Measurements from ENCODE around the gene TMEM238. TPM values are rescaled to one million over a fixed set of nuclear protein-coding genes. Genes with fewer than 3 reads are reported as not detected.

Gene TMEM238, protein sequence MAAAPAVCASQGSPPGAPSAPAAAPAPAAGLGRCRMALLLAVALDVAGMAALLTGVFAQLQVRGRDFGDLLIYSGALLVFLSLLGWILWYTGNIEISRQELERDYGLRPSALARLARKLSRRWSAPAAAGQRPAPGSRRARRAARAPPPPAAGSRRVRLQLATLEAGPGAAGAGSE
- total RNA-seq (2014; rRNA removed; shearing (Covaris generic)) (0.97 and 1.8 TPM in 2 replicates), polyA plus RNA-seq (2016; fragmentation: Nextera tagmentation; extraction: Ambion mirVana) (not detected in 2 replicates)

- Histone ChIP-seq H3K36me3 (ENCODE audit: low read depth) (peaks cover 22% of the 10 kb centered on the region; the same call in 1 of the 2 replicates), H3K27ac (peak within 1 kb of the TSS; percentile 71), H3K9me2 (ENCODE audit: insufficient read depth) (no peaks in the 10 kb centered on the region), H4K20me1 (ENCODE audit: insufficient read depth) (peaks cover 16% of the 10 kb centered on the region; the same call in 1 of the 2 replicates), H3F3A (ENCODE audit: insufficient read depth) (peaks cover 7% of the 10 kb centered on the region; the same call in 1 of the 2 replicates), H3K27me3 (replicated peaks; ENCODE audit: insufficient read depth) (no peaks in the 10 kb centered on the region), H3K9ac (peak within 1 kb of the TSS; percentile 92), H3K4me2 (ENCODE audit: unreplicated experiment) (peak within 1 kb of the TSS; percentile 88), H3K4me3 (peak within 1 kb of the TSS; percentile 94), H2AFZ (peak within 1 kb of the TSS; percentile 91), H3K4me1 (ENCODE audit: insufficient read depth) (peaks cover 33% of the 10 kb centered on the region), H3K79me2 (ENCODE audit: insufficient read depth) (peaks cover 35% of the 10 kb centered on the region), H3K9me3 (ENCODE audit: low read depth) (no peaks in the 10 kb centered on the region)
- in situ Hi-C loops (cut with MboI): no loop called here
- no peak for DNase-seq
- TF ChIP-seq EZH2 (IDR thresholded peaks at IDR 0.05; ENCODE audit: insufficient read depth, poor library complexity, severe bottlenecking): no peak
- no peak for TF ChIP-seq EZH2phosphoT487 (IDR thresholded peaks at IDR 0.05; ENCODE audit: insufficient read depth, low read depth)
- 36 to 62% methylated on average over 39 to 68 of the region's 72 CpGs for WGBS, 2 experiments (ENCODE audit: low coverage in 1 of 2, low lambda C conversion rate in 2 of 2, missing lambda C conversion rate in 2 of 2)
Measured at GRCh38 chr19:55384131-55384919, at the start of gene TMEM238. TMEM238 (minus strand) TSS chr19:55384292; CDS start chr19:55384259, 33 bp downstream.

DNA sequence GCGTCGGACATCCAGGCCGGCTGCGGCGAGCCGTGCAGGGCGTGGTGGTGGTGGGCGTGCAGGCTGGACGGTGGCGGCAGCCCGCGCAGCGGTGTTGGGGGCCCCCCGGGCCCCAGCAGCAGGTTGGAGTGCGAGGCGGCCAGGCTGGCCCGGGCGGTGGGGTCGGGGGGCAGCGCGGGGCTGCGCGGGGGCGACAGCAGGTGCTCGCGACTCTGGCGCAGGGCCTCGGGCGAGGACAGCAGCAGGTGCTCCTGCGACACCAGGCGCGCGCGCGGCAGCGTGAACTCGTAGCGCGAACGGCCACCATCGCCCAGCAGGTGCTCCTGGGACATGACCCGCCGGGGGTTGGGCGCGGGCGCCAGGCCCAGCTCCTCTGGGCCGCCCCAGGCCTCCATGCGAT is 49.2 kb upstream of the TMEM238 start:
- H3K9me2 ChIP-seq (ENCODE audit: insufficient read depth): no peaks in the 10 kb centered on the region
- no peaks in the 10 kb centered on the region for H3K36me3 ChIP-seq (ENCODE audit: low read depth)
- no peak overlapping the region for H3K27ac ChIP-seq
- no peaks in the 10 kb centered on the region for H3K27me3 ChIP-seq (replicated peaks; ENCODE audit: insufficient read depth)
- WGBS, 2 experiments (ENCODE audit: low coverage in 1 of 2, low lambda C conversion rate in 2 of 2, missing lambda C conversion rate in 2 of 2): 33 to 37% methylated on average over 3 to 33 of the region's 48 CpGs
- DNase-seq: no peak
- in situ Hi-C loops (cut with MboI): no loop called here
- no peaks in the 10 kb centered on the region for H4K20me1 ChIP-seq (ENCODE audit: insufficient read depth)
- no peak overlapping the region for H3K4me2 ChIP-seq (ENCODE audit: unreplicated experiment)
- no peaks in the 10 kb centered on the region for H3F3A ChIP-seq (ENCODE audit: insufficient read depth)
- no peak overlapping the region for H3K9ac ChIP-seq
- TF ChIP-seq EZH2 (IDR thresholded peaks at IDR 0.05; ENCODE audit: insufficient read depth, poor library complexity, severe bottlenecking) (no peak), EZH2phosphoT487 (IDR thresholded peaks at IDR 0.05; ENCODE audit: insufficient read depth, low read depth) (no peak)
- H3K4me1 ChIP-seq (ENCODE audit: insufficient read depth): no peaks in the 10 kb centered on the region
- no peaks in the 10 kb centered on the region for H3K79me2 ChIP-seq (ENCODE audit: insufficient read depth)
- H3K9me3 ChIP-seq (ENCODE audit: low read depth): no peaks in the 10 kb centered on the region
- no peak overlapping the region for H3K4me3 ChIP-seq
- no peak overlapping the region for H2AFZ ChIP-seq

DNA sequence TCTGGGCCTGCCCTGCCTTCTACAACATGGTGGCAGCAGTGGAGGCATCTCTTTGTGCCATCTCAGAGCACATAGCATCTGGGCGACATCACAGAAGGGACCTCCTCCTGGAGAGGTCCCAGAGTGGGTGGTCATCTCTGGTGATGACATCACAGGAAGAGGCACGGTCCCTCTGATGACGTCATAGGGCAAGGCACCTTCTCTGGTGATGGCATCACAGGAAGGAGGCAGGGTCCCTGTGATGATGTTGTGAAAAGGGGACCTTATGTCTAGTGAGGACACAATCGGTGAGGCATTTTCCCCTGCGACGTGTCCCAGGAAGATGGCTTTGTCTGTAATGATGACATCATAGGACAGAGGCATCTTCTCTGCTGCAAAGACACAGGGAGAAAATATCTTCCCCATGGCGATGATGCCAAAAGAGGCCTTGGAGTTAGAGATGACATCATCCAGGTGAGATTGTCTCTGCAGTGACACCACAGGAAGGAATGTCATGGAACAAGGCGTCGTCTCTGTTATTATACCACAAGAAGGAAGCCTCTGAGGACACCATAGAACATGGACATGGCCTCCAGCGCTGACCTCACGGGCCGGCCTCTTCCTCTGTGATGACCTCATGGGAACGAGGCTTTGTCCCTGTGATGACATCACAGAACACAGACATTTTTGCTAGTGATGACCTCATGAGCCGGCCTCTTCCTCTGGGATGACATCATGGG is 48.3 kb upstream of the TMEM238 start:
- no peak overlapping the region for H3K4me2 ChIP-seq (ENCODE audit: unreplicated experiment)
- H4K20me1 ChIP-seq (ENCODE audit: insufficient read depth): no peaks in the 10 kb centered on the region
- no peaks in the 10 kb centered on the region for H3K27me3 ChIP-seq (replicated peaks; ENCODE audit: insufficient read depth)
- no peaks in the 10 kb centered on the region for H3K9me3 ChIP-seq (ENCODE audit: low read depth)
- H3K36me3 ChIP-seq (ENCODE audit: low read depth): no peaks in the 10 kb centered on the region
- TF ChIP-seq EZH2phosphoT487 (IDR thresholded peaks at IDR 0.05; ENCODE audit: insufficient read depth, low read depth) (no peak), EZH2 (IDR thresholded peaks at IDR 0.05; ENCODE audit: insufficient read depth, poor library complexity, severe bottlenecking) (no peak)
- H2AFZ ChIP-seq: no peak overlapping the region
- in situ Hi-C loops (cut with MboI): no loop called here
- no peaks in the 10 kb centered on the region for H3K9me2 ChIP-seq (ENCODE audit: insufficient read depth)
- H3K27ac ChIP-seq: no peak overlapping the region
- no peak overlapping the region for H3K9ac ChIP-seq
- H3K4me1 ChIP-seq (ENCODE audit: insufficient read depth): no peaks in the 10 kb centered on the region
- H3F3A ChIP-seq (ENCODE audit: insufficient read depth): no peaks in the 10 kb centered on the region
- H3K4me3 ChIP-seq: no peak overlapping the region
- no peaks in the 10 kb centered on the region for H3K79me2 ChIP-seq (ENCODE audit: insufficient read depth)
- WGBS, 2 experiments (ENCODE audit: low coverage in 1 of 2, low lambda C conversion rate in 2 of 2, missing lambda C conversion rate in 2 of 2): 74 to 75% methylated on average over 14 of the region's 14 CpGs
- DNase-seq: peak; percentile 42

DNA sequence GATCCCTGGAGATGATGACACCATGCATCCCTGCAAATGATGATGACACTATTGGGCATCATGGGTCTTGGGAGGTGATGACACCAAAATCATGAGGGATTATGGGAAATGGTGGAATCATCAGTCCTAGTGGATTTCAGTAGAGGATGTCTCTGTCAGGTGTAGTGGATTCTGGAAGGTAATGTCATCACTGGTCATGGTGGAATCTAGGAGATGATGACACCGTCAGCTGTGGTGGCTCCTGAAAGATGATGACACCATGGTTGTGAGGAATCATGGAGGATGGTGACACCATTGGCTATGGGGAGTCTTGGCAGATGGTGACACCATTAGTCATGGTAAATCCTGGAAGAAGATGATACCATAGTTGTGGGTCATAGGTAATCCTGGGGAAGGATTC is 47.1 kb upstream of the TMEM238 start:
- TF ChIP-seq EZH2 (IDR thresholded peaks at IDR 0.05; ENCODE audit: insufficient read depth, poor library complexity, severe bottlenecking): no peak
- H3K4me1 ChIP-seq (ENCODE audit: insufficient read depth): no peaks in the 10 kb centered on the region
- no peaks in the 10 kb centered on the region for H3K36me3 ChIP-seq (ENCODE audit: low read depth)
- H3K79me2 ChIP-seq (ENCODE audit: insufficient read depth): no peaks in the 10 kb centered on the region
- H3K4me3 ChIP-seq: no peak overlapping the region
- H3K9ac ChIP-seq: no peak overlapping the region
- no peak overlapping the region for H2AFZ ChIP-seq
- DNase-seq: peak; percentile 22
- H3K27me3 ChIP-seq (replicated peaks; ENCODE audit: insufficient read depth): 0 out of 2 replicates have a peak, but pooled peaks cover 3% of the 10 kb centered on the region
- no peaks in the 10 kb centered on the region for H3K9me3 ChIP-seq (ENCODE audit: low read depth)
- in situ Hi-C loops (cut with MboI): no loop called here
- no peaks in the 10 kb centered on the region for H3K9me2 ChIP-seq (ENCODE audit: insufficient read depth)
- WGBS, 2 experiments (ENCODE audit: low coverage in 1 of 2, low lambda C conversion rate in 2 of 2, missing lambda C conversion rate in 2 of 2): 58 to 65% methylated on average over 1 of the region's 1 CpG
- H3F3A ChIP-seq (ENCODE audit: insufficient read depth): no peaks in the 10 kb centered on the region
- no peak overlapping the region for H3K27ac ChIP-seq
- H4K20me1 ChIP-seq (ENCODE audit: insufficient read depth): no peaks in the 10 kb centered on the region
- H3K4me2 ChIP-seq (ENCODE audit: unreplicated experiment): no peak overlapping the region
